ENCODE data around the gene PPP1R1B.

The PPP1R1B gene

DNA sequence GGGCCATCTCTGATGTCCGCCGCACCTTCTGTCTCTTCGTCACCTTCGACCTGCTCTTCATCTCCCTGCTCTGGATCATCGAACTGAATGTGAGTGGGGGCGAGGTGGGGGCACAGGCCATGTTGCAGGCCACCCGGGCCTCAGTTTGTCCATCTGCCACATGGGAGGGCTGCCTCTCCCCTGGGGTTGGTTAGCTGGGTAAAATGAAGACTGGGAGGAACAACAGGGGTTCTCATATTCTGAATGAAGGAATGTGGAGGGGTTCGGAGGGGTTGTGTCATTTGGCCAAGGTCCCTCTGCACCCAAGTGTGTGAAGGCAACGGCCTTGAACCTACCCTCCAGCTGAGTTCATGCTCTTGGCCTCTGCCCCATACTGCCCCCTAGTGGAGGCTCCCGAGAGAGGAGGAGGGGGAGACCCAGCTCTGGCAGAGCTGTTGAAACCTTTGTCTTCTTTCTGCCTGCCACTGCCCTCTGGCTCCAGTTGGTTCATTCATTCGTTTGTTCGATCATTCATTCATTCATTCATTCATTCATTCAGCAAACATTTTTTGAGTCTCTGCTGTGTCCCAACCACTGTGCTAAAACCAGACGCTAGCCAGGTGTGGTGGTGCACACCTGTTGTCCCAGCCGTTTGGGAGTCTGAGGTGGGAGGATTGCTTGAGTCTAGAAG is 27.0 kb downstream of the PPP1R1B start:
- DNase-seq (ENCODE audit: low spot score) = peak; percentile 89

DNA sequence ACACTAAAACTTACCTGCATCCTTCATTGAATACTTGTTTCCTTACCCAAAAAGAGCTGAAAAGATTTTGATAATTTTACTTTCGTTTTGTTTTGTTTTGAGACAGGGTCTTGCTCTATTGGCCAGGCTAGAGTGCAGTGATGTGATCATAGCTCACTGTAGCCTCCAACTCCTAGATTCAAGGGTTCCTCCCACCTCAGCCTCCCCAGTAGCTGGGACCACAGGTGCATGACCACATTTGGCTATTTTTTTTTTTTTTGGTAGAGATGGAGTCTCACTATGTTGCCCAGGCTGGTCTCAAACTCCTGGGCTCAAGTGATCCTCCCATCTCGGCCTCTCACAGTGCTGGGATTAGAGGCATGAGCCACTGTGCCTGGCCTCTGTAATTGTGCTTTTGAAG is 28.4 kb downstream of the PPP1R1B start:
- no peak for DNase-seq (ENCODE audit: low spot score)

GRCh38 chr17:39658346-39658745 is 31.6 kb downstream of the PPP1R1B start:
- DNase-seq (ENCODE audit: low spot score) = no peak

- no peak for DNase-seq (ENCODE audit: low spot score)
These were observed 32.0 kb downstream of the PPP1R1B start for GRCh38 chr17:39658760-39659159.

DNA sequence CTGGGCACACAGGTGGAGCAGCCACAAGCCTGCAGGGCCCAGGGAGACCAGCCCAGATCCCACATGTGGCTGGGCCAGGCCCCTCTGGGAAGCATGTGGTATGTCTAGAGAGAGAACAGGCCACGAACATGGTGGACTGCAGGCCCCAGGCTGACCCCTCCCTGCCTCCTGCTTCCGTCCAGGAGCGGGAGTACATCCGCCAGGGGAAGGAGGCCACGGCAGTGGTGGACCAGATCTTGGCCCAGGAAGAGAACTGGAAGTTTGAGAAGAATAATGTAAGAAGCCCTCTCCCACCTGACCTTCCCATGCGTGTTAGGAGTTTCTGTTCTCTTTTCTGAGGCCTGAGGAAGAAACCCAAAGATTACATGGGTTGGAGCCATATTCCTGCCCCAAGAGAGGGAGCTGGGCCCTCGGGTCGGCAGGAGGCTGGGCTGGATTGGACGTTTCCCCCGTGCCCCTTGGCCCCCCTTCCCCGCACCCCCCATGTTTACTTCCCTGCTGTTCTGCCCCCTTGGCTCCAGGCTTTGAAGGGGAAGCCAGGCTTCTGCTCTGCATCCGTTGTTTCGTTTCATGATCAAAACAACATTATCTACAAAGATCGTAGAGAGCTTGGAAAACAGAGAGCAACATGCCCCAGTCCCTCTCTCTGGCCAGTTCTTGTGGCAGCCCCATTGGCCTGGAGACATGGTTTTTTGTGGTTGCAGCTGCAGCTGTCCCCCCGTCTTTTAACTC is 32.7 kb downstream of the PPP1R1B start:
- DNase-seq (ENCODE audit: low spot score) = no peak

DNA sequence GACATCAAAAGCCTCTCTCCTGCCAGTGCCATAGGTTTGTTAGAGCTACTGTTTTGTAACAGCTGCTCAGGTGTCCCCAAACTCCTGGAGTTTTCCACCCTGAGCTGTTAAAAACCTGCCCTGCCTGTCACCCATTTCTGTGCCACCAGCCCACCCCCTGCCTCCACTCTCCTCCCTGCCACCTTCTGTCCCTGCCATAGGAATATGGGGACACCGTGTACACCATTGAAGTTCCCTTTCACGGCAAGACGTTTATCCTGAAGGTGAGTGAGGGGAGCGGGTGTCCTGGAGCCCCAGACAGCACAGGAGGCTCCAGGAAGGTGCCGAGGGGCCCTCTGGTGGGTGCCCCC is 33.2 kb downstream of the PPP1R1B start:
- no peak for DNase-seq (ENCODE audit: low spot score)

- no peak for DNase-seq (ENCODE audit: low spot score)
These were observed 33.9 kb downstream of the PPP1R1B start for GRCh38 chr17:39660397-39661385.

DNA sequence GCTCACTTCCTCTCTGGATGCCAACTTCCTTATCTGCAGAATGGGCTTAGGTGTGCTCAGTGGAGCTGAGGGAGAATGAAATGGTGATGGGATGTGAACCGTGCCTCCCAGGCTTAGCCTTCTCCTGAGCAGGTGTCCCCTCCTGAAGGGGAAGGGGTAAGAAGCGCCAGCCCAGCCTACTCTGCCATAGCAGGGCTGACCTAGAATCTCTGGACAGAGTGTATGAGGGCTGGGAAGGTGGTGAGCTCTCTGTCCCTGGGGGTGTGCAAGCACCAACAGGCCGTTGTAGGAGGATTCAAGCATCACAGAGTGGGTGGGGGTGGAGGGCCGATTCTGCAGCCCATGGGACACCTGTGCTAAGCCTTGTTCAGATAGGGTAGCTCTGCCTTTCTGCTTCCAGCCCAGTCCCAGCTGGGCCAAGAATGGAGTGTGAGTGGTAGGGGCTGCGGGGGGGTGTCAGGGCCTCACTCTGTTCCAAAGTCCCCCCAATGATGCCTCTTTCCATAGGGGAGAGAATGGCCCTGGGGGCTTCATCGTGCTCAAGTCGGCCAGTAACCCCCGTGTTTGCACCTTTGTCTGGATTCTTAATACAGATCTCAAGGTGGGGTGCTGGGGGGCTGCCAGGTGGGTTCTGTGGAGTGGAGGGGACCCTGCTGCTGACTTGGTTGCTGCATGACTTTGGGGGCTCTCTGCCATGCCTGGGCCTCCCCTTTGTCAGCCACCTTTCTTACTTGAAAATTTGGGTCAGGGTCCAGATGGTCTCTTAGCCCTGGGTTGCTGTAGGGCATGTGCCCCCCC is 35.2 kb downstream of the PPP1R1B start:
- DNase-seq (ENCODE audit: low spot score) = no peak

- no peak for DNase-seq (ENCODE audit: low spot score)
These were observed 36.0 kb downstream of the PPP1R1B start for GRCh38 chr17:39662551-39663339.

GRCh38 chr17:39663340-39663687 is 36.6 kb downstream of the PPP1R1B start:
- no peak for DNase-seq (ENCODE audit: low spot score)

- no peak for DNase-seq (ENCODE audit: low spot score)
These were observed 37.2 kb downstream of the PPP1R1B start for GRCh38 chr17:39663688-39664580.

- no peak for DNase-seq (ENCODE audit: low spot score)
These were observed 38.1 kb downstream of the PPP1R1B start, which contains the start of gene TCAP for GRCh38 chr17:39664581-39665561. Gene TCAP, plus strand, starts transcription at chr17:39665349. Its CDS starts 11 bp downstream, at chr17:39665360.

GRCh38 chr17:39665642-39666224 is 39.0 kb downstream of the PPP1R1B start:
- DNase-seq (ENCODE audit: low spot score) = peak; percentile 68

DNA sequence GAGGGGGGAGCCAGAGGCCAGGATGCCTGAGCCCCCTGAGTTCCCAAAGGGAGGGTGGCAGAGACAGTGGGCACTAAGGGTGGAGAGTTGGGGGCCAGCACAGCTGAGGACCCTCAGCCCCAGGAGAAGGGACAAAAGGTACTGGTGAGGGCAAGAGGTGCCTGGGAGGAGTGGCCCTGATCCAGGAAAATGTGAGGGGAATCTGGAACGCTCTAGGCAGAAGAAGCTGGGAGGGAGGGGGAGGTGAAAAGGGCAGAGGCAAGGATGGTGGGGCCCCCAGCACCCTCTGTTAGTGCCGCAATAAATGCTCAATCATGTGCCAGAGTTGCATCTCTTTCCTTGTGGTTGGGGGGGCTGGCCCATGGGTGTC is 39.5 kb downstream of the PPP1R1B start:
- no peak for DNase-seq (ENCODE audit: low spot score)

DNA sequence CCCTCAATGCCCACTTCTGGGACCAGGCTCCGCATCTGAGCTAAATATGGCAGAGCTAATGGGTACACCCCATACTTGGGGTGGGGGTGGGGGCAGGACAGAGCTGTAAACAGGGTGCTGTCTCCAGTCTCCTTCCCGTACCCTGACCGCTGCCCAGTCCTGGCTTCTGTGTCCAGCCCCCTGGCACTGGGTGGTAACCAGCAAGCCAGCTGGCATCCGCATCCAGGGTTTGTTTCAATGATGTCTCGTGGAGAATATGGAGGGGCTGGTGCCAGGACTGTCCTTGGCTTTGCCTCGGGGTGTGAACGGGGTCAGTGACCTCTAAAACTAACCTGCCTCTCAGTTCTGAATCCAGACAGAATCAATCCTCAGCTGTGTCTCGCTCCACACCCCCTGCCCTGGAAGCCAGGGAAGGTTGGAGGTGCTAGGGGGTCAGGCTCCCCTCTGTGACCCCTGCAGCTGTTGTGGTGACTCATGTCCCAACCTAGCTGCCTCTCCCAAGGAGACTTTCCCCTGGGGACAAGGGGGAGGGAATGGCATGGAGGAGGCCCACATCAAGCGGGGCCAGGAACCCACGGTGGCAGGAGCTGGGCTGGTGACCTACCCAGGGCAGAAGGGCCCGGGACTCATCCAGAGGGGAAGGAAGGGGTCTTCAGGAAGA is 40.0 kb downstream of the PPP1R1B start:
- no peak for DNase-seq (ENCODE audit: low spot score)

GRCh38 chr17:39667262-39667944 is 40.7 kb downstream of the PPP1R1B start:
- no peak for DNase-seq (ENCODE audit: low spot score)
